ENCODE data around the gene HOXB2.

The HOXB2 gene

GRCh38 chr17:48578616-48579470 lies 33.9 kb upstream of the HOXB2 start:
- no peak for DNase-seq

GRCh38 chr17:48577946-48578615 lies 33.2 kb upstream of the HOXB2 start, which contains the start of gene HOXB4:
HOXB4 (minus strand) TSS chr17:48578350; CDS start chr17:48578319, 31 bp downstream.
- DNase-seq, result peak; percentile 49

- peak; percentile 41 for DNase-seq
These were observed 32.5 kb upstream of the HOXB2 start for GRCh38 chr17:48577330-48577945.

- DNase-seq, result peak; percentile 21
These were observed 31.8 kb upstream of the HOXB2 start for GRCh38 chr17:48576479-48577309.

GRCh38 chr17:48575673-48576478 lies 31.0 kb upstream of the HOXB2 start:
- DNase-seq, result no peak

DNA sequence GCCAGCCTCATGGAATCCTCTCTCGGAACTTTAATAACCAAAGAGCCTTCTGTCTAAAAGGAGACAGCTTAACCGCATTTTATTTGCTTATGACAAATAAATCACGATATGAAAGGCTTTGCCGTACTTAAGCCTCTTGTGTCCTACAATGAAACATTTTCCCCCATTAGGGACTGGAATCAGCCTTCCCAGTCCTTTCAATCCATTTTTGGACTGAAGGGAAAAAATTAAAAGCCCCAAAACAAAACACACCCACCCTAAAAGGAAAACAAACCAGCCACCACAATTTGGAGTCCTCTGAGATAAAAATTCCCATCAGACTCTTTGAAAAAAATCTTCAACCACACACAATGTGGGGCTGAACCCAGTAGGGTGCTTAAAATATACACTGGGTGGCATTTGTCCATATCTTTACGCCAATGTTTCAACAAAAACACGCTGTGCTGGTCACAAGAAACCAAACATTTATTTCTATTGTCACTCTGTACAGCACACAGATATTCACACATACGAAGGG lies 30.2 kb upstream of the HOXB2 start:
- no peak for DNase-seq

DNA sequence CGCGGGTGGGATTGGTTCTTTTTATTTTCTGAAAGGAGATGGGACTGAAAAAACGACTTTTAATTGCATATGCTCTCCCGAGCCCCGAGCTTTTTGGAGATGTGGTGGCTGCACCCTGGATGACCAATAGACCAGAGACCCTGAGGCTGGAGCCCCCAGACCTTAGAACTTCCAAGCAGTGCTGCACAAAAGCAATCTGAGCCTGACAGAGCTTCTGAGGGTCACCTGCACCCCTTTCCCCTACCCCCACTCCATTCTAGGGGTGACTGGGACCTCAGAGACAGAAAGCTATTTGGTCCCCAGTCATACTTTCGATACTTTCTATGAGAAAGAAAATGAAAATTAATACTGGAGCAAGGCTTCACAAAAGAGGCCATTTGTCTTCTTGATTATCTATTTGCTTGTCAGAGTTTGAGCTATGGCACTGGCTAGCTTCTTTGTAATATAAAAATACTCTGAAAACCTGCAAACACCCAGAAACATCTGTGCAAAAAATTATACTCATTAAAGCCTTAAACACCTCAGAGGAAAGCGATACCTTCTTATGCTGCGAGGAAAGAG lies 29.7 kb upstream of the HOXB2 start:
- no peak for DNase-seq

GRCh38 chr17:48571826-48572417 lies 27.0 kb upstream of the HOXB2 start:
- DNase-seq, result no peak

DNA sequence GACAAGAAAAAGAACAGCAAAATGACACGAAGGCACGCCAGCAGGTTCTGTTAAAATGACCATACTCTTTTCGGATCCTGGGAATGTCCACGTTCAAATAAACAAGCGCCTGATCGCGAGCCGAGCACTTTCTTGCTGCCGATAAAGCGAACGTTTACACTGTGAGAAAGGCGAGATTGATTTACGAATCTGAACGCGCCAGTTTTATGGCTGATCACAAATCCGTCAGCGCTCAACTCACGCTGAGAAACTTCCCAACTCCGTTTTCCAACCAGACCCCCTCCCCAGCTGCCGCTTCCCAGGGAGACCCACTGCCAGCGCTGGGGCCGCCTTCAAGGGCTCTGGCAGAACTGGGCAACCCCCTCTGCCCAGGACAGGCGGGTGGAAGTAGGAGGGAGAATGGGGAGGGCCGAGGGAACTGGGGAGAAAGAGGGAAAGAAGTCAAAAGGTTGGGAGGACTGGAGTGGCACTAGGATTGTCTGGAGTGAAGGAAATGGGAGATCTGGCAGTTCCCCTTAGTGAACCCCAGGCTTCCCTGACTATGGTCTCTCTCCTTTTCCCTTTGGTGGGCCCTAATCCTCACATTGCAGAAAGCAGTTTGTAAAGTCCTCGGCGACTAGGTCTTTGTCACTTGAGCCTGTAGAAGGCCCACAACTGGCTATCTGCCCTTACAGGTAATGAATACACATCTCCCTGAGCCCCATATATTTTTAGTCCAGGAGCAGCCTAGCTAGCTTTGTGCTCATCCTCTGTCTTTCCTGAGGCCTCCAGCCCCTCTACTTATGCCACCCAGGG lies 26.3 kb upstream of the HOXB2 start:
- DNase-seq, result no peak

DNA sequence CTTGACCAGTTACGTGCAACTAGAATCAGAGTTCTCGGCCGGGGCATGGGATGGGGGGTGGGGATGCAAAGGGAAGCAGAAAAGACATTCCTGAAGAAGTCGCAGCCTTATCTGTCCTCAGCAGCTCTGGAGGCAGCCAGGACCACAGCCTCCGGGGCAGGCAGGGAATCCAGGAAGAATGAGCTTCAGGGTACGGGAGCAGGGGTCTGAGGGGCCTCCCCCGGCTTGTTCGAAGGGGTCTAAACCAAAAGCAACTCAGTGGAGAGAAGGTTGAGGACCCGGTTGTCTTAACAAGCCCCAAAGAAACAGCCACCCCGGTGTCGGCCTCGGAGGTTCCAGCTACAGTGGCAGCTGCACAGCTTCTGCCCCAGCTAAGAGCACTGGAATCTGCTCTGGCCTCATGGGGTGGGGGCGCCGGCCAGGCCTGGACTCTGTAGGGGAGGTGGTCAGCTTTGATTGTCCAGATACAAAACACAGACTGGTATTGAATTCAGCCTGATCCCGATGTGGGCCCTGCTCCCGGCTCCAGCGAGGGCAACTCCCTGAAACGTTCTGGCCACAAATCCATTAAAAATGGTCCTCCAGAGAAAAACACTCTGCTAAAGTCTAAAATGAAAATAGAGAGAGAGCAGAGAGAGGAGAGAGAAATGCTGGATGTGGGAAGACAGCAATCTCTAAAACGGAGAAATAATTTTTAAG lies 25.6 kb upstream of the HOXB2 start:
- no peak for DNase-seq

DNA sequence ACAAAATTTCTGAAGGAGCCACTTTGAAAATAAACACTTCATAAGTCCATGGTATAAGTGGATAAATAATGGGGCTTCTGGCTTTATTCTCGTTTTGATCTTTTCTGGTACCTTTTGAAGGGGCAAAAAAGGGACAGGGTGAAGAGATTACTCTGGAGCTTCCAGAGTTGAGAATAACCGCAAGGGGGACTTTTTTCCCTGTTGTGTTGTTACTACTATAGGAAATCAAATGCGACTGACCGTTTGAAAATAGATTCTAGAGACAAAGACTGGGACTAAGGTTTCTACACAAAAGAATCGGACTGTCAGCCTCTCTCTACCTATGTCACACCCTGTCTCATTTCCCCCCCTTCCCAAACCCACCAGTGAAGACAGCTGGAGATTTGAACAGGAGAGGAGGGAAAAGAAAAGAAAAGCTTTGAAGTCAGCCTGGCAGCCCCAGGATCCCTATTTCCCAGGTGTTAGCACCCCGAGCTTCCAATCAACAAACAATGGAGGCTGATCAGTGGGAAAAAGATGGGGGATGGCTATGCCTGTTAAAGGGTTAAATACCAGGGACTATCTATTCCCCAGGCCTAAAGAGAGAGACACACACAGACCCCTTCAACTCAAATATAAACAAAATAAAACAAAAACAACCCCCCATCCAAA lies 24.9 kb upstream of the HOXB2 start:
- no peak for DNase-seq

GRCh38 chr17:48569240-48569582 lies 24.3 kb upstream of the HOXB2 start:
- DNase-seq, result no peak

GRCh38 chr17:48568499-48569239 lies 23.8 kb upstream of the HOXB2 start:
- DNase-seq, result no peak

- no peak for DNase-seq
These were observed 22.9 kb upstream of the HOXB2 start for GRCh38 chr17:48567646-48568354.

DNA sequence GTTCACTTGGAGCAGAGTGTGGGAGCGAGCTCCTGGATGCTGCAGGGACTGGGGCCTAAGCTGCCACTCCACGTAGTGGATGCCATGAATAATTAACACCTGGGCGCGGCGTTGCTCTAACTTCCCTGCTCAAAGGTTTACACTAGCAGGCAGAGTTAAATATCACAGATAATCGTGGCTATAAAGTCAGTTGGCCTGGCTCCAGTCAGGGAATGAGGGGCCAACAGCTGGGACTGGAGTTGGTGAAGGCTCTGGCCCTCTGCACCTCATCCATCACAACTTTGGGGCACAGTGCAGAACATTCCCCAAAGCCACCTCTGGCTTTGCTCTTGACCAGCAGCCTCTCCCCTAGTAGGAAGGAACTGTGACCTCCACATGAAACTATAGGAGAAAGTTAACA lies 22.3 kb upstream of the HOXB2 start:
- DNase-seq, result no peak

DNA sequence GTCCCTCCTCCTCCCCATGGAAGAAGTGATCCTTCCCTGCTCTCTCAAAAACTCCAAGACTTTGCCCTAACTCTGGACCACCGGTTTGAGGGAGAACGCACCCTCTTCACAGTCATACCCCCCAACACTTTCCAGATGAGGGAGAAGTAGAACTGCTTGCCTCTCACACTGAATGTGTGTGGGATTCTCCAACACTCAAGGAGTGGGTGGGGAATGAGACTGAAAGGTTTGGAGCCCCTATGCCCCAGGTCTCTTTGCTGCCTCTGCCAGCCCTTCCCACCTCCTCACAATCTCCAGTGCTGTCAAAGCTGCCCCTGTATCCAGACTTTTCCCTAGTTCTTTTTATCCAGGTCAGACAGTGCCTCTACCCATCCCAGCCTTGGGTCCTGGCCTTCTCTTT lies 21.8 kb upstream of the HOXB2 start:
- no peak for DNase-seq

DNA sequence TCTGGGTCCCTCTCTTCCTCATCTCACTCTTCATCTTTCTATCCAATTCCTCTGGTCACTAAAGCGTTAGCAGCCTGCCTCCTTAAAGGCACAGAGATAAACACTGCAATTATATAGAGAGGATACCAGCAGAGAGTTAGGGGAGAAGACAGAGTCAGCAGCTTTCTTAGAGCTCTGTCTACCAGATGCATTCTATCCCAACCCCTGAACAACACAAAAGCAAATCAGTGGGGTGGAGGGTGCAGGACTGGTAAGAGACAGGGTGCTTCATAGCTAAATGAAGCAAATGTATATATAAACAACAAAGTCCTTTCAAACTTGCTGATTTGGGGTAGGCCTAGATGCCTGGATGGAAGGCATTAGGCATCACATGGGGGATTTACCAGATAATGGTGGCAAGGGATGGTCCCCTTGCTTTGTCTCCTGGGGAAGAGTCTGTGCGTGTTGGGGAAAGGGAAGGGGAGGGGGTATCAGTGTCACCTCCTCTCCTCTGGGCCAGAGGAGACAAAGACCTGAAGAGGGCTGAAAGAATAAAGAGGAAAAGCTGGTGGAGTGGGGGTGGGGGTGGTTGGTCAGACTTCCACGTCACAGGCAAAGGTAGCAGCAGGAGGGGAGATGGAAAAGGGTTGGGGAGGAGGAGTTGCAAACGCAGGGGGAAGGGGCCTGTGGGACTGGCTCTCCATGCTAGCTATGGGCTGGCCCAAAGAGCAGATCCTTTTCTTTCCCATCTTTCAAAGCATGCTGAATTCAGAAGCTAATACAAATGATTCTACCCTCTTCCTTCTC lies 21.2 kb upstream of the HOXB2 start:
- DNase-seq, result no peak
